Naive thymus-derived CD4-positive, alpha-beta T cell (primary cell): Measurements from ENCODE around the gene TRMT2A. TPM values are rescaled to one million over a fixed set of nuclear protein-coding genes. Genes with fewer than 3 reads are reported as not detected.

ENCODE experiments used
- ATAC-seq: fragments of 150-1000 bp; cut with Tn5 transposase; 2 replicates; pipeline ENCODE4 v1.10.0; 2021; ENCODE audit warnings: mild to moderate bottlenecking, moderate library complexity
- CTCF ChIA-PET: fragments of 350-600 bp; sonication (Branson Sonifier 250); formaldehyde crosslinking; loops from one replicate; lab custom pipeline; 2021; ENCODE audit warnings: antibody characterized with exemption; lab: Charles Lee
- POLR2A ChIA-PET: fragments of 350-600 bp; sonication (Branson Sonifier 250); formaldehyde crosslinking; loops from one replicate; lab custom pipeline; 2021; ENCODE audit warnings: antibody characterized with exemption, inconsistent platforms; lab: Charles Lee
- DNase-seq, 9 donors: peaks; one replicate each; pipeline versions ENCODE4 v3.0.0 to v3.0.0-alpha.2; 2020 to 2022; ENCODE audit warnings: mixed read lengths in 1 of 9
- H3K27ac ChIP-seq: one replicate; pipeline ENCODE4 v1.7.0; 2013; ENCODE audit warnings: mild to moderate bottlenecking, low read depth, low read length, moderate library complexity
- H3K27me3 ChIP-seq, 2 donors: one replicate each; pipeline ENCODE4 v1.7.0; 2013; ENCODE audit warnings: low read length in 2 of 2, mild to moderate bottlenecking in 2 of 2, moderate library complexity in 2 of 2; ENCODE audit not compliant: control insufficient read depth in 2 of 2, insufficient read depth in 2 of 2
- H3K36me3 ChIP-seq, 3 experiments: 1 replicate in 2 of 3; 2 replicates in 1 of 3; pipeline ENCODE4 v1.7.0; 2013; ENCODE audit warnings: low read length in 3 of 3, mild to moderate bottlenecking in 3 of 3, moderate library complexity in 1 of 3; ENCODE audit not compliant: insufficient read depth in 3 of 3, control insufficient read depth in 2 of 3
- H3K4me1 ChIP-seq, 2 donors: one replicate each; pipeline ENCODE4 v1.7.0; 2013; ENCODE audit warnings: low read length in 2 of 2, mild to moderate bottlenecking in 2 of 2, moderate library complexity in 1 of 2; ENCODE audit not compliant: control insufficient read depth in 2 of 2, insufficient read depth in 2 of 2
- H3K4me3 ChIP-seq: 2 replicates; pipeline ENCODE4 v1.7.0; 2013; ENCODE audit warnings: mild to moderate bottlenecking, low read length
- H3K9me3 ChIP-seq, 3 experiments: 1 replicate in 2 of 3; 2 replicates in 1 of 3; pipeline ENCODE4 v1.7.0; 2013; ENCODE audit warnings: low read length in 3 of 3; ENCODE audit not compliant: control insufficient read depth in 2 of 3
- H3K27ac Mint-ChIP-seq, 9 donors: one replicate each; pipeline ENCODE4 v1.8.0; 2020 to 2022; ENCODE audit warnings: mixed read lengths in 9 of 9, mild to moderate bottlenecking in 8 of 9, moderate library complexity in 5 of 9, inconsistent platforms in 2 of 9
- H3K27me3 Mint-ChIP-seq, 5 donors: one replicate each; pipeline ENCODE4 v1.8.0; 2021 to 2022; ENCODE audit warnings: mixed read lengths in 5 of 5, mild to moderate bottlenecking in 1 of 5
- H3K36me3 Mint-ChIP-seq, 5 donors: one replicate each; pipeline ENCODE4 v1.8.0; 2020 to 2022; ENCODE audit warnings: mixed read lengths in 5 of 5, mild to moderate bottlenecking in 3 of 5, inconsistent platforms in 1 of 5
- H3K4me1 Mint-ChIP-seq, 7 donors: one replicate each; pipeline ENCODE4 v1.8.0; 2020 to 2022; ENCODE audit warnings: mixed read lengths in 7 of 7, mild to moderate bottlenecking in 3 of 7, inconsistent platforms in 1 of 7
- H3K4me3 Mint-ChIP-seq, 10 donors: one replicate each; pipeline ENCODE4 v1.8.0; 2020 to 2022; ENCODE audit warnings: mild to moderate bottlenecking in 10 of 10, mixed read lengths in 10 of 10, moderate library complexity in 6 of 10, inconsistent platforms in 2 of 10
- H3K9me3 Mint-ChIP-seq, 11 donors: one replicate each; pipeline ENCODE4 v1.8.0; 2020 to 2022; ENCODE audit warnings: mixed read lengths in 11 of 11, mild to moderate bottlenecking in 4 of 11, inconsistent platforms in 1 of 11, moderate library complexity in 1 of 11
- intact Hi-C, 2 donors: fragments of 100-400 bp; cut with micrococcal nuclease; formaldehyde crosslinking; loops; one replicate each; pipeline ENCODE4 v1.15.1; 2023
- polyA plus RNA-seq, 2 donors: library from polyadenylated mRNA; unstranded; fragments of 300-500 nt; fragmentation: Illumina TruSeq; gene quantifications; one replicate each; pipeline ENCODE4 v1.2.3, GENCODE V29; 2021
- total RNA-seq, 6 experiments: library from RNA in 5 of 6; stranded (reverse) in 5 of 6; gene quantifications; 1 replicate in 5 of 6; 2 replicates in 1 of 6; pipeline ENCODE4 v1.2.3 and lab custom pipeline; 2021 to 2026

Gene TRMT2A
- total and polyA plus RNA-seq, 7 experiments from 2014 or later = 30.0 to 134 (median 94.7) TPM

DNA sequence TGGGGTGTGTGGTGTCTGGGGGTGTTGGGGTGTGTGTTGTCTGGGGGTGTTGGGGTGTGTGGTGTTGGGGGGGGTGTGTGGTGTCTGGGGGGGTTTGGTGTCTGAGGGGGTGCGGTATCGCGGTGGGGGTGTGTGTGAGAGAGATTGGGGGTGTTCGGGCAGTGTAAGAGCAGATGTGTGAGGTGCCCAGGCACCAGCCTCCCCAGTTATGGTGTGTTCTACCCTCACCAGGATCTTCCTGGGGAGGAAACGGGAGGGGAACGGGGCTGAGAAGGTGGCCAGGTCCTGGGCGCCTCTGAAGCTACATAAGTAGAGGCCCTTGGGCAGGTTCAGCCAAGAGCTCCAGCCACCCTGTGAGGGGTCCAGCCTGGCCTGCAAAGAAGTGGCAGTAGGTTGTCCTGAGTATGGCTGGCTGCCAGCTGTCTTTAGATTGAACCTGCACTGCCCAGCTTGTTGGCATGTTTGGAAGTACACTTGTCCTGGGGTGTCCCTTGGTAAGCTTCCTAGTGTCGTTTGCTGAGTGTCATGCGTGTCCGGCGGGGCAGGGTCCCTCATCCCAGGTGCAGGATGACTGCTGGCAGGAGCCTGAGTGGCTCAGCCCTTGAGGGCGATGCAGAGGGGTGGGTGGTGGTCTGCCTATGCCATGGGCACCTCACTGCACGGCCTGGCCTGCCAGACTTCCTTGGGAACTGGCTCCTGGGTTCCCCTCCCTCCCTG is 6.5 kb upstream of the TRMT2A start:
- Histone ChIP-seq H3K27ac (no peak overlapping the region), H3K27me3 (no peaks in the 10 kb centered on the region), H3K4me3 (no peak overlapping the region), H3K36me3 (peaks cover 12 to 77% (median 16%) of the 10 kb centered on the region in 3 experiments), H3K4me1 (peaks cover 7 to 8% of the 10 kb centered on the region in 2 donors), H3K9me3 (no peaks in the 10 kb centered on the region)
- Mint-ChIP-seq H3K9me3 (peaks cover 0 to 2% (median 0%) of the 10 kb centered on the region in 11 donors), H3K27ac (peak overlapping the region in 1 of 9 donors; percentile 32), H3K36me3 (peaks cover 0 to 14% (median 5%) of the 10 kb centered on the region in 5 donors), H3K4me3 (no peak overlapping the region), H3K4me1 (peaks cover 11 to 32% (median 17%) of the 10 kb centered on the region in 7 donors), H3K27me3 (no peaks in the 10 kb centered on the region)
- DNase-seq (no peak), ATAC-seq (no peak)
- POLR2A ChIA-PET = no interaction called here
- CTCF ChIA-PET = no interaction called here
- intact Hi-C loops = no loop called here

DNA sequence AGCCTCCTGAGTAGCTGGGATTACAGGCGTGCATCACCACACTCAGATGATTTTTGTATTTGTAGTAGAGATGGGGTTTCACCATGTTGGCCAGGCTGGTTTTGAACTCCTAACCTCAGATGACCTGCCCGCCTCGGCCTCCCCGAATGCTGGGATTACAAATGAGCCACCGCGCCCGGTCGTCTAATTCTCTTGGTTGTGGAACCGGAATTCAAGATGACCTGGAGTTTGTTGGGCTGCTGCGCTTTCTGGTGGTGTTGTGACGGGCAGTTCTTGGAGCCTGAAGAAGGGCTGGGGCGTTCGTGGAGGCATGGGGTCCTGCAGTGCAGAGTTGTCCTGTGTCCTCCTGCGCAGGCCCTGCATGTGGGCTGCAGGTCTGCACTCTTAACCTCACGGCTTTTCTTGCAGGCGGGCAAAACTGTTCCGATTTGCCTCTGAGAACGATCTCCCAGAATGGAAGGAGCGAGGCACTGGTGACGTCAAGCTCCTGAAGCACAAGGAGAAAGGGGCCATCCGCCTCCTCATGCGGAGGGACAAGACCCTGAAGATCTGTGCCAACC is 4.9 kb upstream of the TRMT2A start:
- peaks cover 12 to 77% (median 16%) of the 10 kb centered on the region in 3 experiments for H3K36me3 ChIP-seq
- H3K27ac Mint-ChIP-seq = peak overlapping the region in 3 of 9 donors; percentile 43 to 69 (median 59)
- intact Hi-C loops = no loop called here
- no peak overlapping the region for H3K27ac ChIP-seq
- ChIA-PET POLR2A (no interaction called here), CTCF (no interaction called here)
- ATAC-seq (no peak), DNase-seq (no peak)
- peaks cover 0 to 2% (median 0%) of the 10 kb centered on the region in 5 donors for H3K27me3 Mint-ChIP-seq
- no peaks in the 10 kb centered on the region for H3K9me3 Mint-ChIP-seq
- H3K36me3 Mint-ChIP-seq = peaks cover 0 to 16% (median 5%) of the 10 kb centered on the region in 5 donors
- H3K4me3 ChIP-seq = no peak overlapping the region
- peaks cover 10 to 15% of the 10 kb centered on the region in 2 donors for H3K4me1 ChIP-seq
- H3K4me3 Mint-ChIP-seq = peak overlapping the region in 1 of 10 donors; percentile 12
- no peaks in the 10 kb centered on the region for H3K27me3 ChIP-seq
- peaks cover 13 to 38% (median 24%) of the 10 kb centered on the region in 7 donors for H3K4me1 Mint-ChIP-seq
- no peaks in the 10 kb centered on the region for H3K9me3 ChIP-seq

DNA sequence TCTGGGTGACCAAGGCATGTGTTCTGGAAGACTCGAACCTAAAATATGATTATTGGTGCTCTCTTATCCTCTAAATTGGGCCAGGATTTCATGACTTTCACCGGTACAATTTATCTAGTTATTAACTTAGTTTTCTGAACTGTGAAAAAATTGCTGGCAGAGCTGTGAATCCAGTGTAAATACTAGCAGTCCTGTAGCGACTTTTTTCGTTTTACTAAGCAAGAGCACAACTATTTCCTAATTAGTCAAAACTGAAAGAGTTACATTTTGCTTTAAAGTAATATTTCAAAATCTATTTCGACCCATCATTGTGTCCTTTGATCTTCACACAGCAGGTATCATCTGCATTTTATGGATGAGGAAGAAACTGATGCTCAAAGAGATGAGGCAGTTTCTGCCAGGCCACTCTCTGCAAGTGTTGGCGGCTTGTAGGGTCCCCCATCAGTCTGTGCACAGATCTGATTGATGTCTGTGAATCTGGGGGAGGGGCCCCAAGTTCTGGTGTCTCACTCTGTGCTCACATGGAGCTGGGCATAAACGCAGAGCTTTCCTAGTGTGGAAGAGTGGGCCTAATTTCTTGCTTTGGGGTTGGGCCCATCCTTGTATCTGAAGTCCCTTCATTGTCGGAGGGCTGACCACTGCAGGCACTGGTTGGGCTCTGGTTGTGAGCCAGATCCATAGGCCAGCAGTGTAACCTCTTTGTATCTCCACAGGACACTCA is 1.4 kb upstream of the TRMT2A start:
- H3K4me1 Mint-ChIP-seq = peaks cover 21 to 49% (median 38%) of the 10 kb centered on the region in 7 donors
- Histone ChIP-seq H3K36me3 (peaks cover 12 to 68% (median 17%) of the 10 kb centered on the region in 3 experiments), H3K9me3 (no peaks in the 10 kb centered on the region), H3K27me3 (no peaks in the 10 kb centered on the region), H3K4me1 (peaks cover 23% of the 10 kb centered on the region in 2 donors), H3K27ac (peak overlapping the region; percentile 96), H3K4me3 (peak overlapping the region; percentile 41)
- peak overlapping the region; percentile 72 to 92 (median 86) for H3K4me3 Mint-ChIP-seq
- ATAC-seq = no peak
- no peaks in the 10 kb centered on the region for H3K9me3 Mint-ChIP-seq
- POLR2A ChIA-PET = interaction anchor here (1.8 to 4.2 kb wide), 3 partner anchors 12 to 97 kb away, joined by 7 to 29 read pairs (median 10); partner anchors contain the start of genes TANGO2 and ZDHHC8
- CTCF ChIA-PET = interaction anchor here (0.6 kb wide), 1 partner anchor 377 kb away, joined by 3 read pairs; no protein-coding TSS in a partner anchor
- H3K36me3 Mint-ChIP-seq = peaks cover 0 to 23% (median 0%) of the 10 kb centered on the region in 5 donors
- peak overlapping the region in 8 of 9 donors; percentile 41 to 91 (median 84) for H3K27ac Mint-ChIP-seq
- H3K27me3 Mint-ChIP-seq = peaks cover 0 to 2% (median 0%) of the 10 kb centered on the region in 5 donors
- intact Hi-C loops = loop anchor here (5.0 to 10.0 kb wide), 3 partner anchors 89 to 974 kb away; partner anchors contain the start of gene ESS2 (in 1 of the 2)
- no peak for DNase-seq

DNA sequence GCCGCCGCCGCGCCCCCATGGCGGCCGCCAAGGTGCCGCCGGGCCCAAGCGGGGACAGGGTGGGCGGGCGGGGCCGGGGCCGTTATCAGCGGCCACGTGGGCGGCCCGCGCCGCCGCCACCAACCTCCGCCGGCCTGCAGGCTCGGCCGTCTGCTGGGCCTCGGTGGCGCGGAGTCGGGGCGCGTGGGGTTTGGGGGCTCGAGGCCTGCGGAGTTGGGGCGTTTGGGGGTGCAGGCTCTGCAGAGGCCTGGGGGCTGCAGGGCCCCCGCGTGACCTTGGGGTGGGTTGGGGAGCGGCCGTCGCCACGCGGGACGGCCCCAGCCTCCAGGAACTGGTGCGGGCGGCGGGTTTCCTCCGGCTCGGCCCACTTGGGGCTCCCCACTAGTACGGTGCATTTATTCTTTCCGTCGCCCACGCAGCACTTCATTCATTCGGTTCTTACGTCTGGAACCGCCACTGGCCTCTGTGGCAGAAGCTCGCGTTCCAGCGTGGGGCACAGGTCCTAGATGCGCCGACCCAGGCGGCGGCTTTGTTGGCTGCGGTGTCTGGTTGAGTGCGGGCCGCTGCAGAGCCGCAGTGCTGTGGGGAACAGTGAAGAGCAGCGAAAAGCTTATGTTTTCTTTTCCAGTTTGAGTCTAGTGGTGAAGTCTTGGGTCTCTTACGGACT is 740 bp upstream of the TRMT2A start:
- Mint-ChIP-seq H3K4me3 (peak overlapping the region; percentile 72 to 92 (median 88)), H3K4me1 (peaks cover 20 to 49% (median 38%) of the 10 kb centered on the region in 7 donors), H3K27ac (peak overlapping the region; percentile 80 to 95 (median 85)), H3K9me3 (no peaks in the 10 kb centered on the region), H3K36me3 (peaks cover 0 to 23% (median 0%) of the 10 kb centered on the region in 5 donors), H3K27me3 (peaks cover 0 to 2% (median 0%) of the 10 kb centered on the region in 5 donors)
- DNase-seq (peak in 7 of 9 donors; percentile 42 to 83 (median 50)), ATAC-seq (peak; percentile 15)
- peaks cover 12 to 68% (median 17%) of the 10 kb centered on the region in 3 experiments for H3K36me3 ChIP-seq
- peak overlapping the region; percentile 41 for H3K4me3 ChIP-seq
- H3K4me1 ChIP-seq = peaks cover 23% of the 10 kb centered on the region in 2 donors
- H3K27me3 ChIP-seq = no peaks in the 10 kb centered on the region
- H3K27ac ChIP-seq = peak overlapping the region; percentile 96
- CTCF ChIA-PET = no interaction called here
- POLR2A ChIA-PET = interaction anchor here (0.7 to 4.2 kb wide), 6 partner anchors 11 to 638 kb away, joined by 3 to 29 read pairs (median 6); partner anchors contain the start of genes CDC45, COMT, TANGO2 and TXNRD2
- intact Hi-C loops = loop anchor here (1.0 to 10.0 kb wide), 18 partner anchors 14 to 973 kb away; partner anchors contain the start of genes DGCR8 (in 2 of the 2), MED15 (in 2 of the 2), ZDHHC8 (in 2 of the 2) and ARVCF (in 1 of the 2)
- no peaks in the 10 kb centered on the region for H3K9me3 ChIP-seq

DNA sequence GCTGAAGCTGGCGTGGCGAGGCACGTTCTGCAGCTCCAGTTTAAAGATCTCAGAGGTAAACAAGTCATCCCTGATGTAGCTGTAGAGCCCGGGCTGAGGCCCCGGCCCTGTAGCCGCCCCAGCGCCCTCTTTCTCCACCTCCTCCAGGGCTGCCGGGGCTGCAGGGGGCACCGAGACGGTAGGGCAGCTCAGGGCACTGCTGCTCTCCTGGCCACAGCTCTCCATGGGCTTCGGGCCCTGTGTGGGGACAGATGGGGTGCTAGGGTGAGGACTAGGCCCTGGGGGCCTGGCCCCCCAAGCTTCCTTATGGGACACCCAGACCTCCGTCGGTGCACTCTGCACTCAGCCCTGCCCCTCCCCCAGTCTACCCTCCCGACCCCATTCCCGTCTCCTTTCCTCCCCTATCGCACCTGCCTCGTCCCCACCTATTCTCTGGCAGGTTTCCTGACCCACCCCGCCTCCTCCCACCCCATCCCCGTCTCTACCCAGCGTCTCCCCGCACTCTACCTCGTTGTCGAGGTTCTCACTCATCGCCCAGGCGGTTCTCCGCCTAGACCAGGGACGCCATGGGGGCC is 563 bp downstream of the TRMT2A start:
- peaks cover 23 to 28% of the 10 kb centered on the region in 2 donors for H3K4me1 ChIP-seq
- H3K4me1 Mint-ChIP-seq = peaks cover 21 to 44% (median 39%) of the 10 kb centered on the region in 7 donors

More for the DNA sequence above, 563 bp downstream of the TRMT2A start:
- Histone ChIP-seq H3K9me3 (no peaks in the 10 kb centered on the region), H3K36me3 (peaks cover 12 to 68% (median 13%) of the 10 kb centered on the region in 3 experiments), H3K4me3 (peak overlapping the region; percentile 96), H3K27ac (peak overlapping the region; percentile 96), H3K27me3 (no peaks in the 10 kb centered on the region)
- Mint-ChIP-seq H3K36me3 (peaks cover 0 to 21% (median 0%) of the 10 kb centered on the region in 5 donors), H3K27ac (peak overlapping the region; percentile 80 to 97 (median 95)), H3K27me3 (peaks cover 0 to 2% (median 0%) of the 10 kb centered on the region in 5 donors), H3K9me3 (no peaks in the 10 kb centered on the region), H3K4me3 (peak overlapping the region; percentile 72 to 98 (median 90))
- intact Hi-C loops = loop anchor here (2.0 to 10.0 kb wide), 8 partner anchors 16 to 972 kb away; partner anchors contain the start of genes CRKL (in 1 of the 2), ESS2 (in 1 of the 2), MED15 (in 1 of the 2) and PI4KA (in 1 of the 2)
- ChIA-PET CTCF (interaction anchor here (1.1 kb wide), 1 partner anchor 13 kb away, joined by 3 read pairs; no protein-coding TSS in a partner anchor), POLR2A (interaction anchor here (0.6 to 4.2 kb wide), 10 partner anchors 10 to 174 kb away, joined by 3 to 29 read pairs (median 4); partner anchors contain the start of genes COMT, TANGO2, TXNRD2 and ZDHHC8)
- DNase-seq (no peak), ATAC-seq (no peak)
